ENCODE results near the gene FXYD1. TPM values are rescaled to one million over a fixed set of nuclear protein-coding genes. Genes with fewer than 3 reads are reported as not detected.

The FXYD1 gene
- 0.43 TPM in 1 of 2 replicates, not detected in the other for total RNA-seq (2014; rRNA removed; shearing (Covaris generic))
- 1.2 and 1.9 TPM in 2 replicates for polyA plus RNA-seq (2016; fragmentation: Nextera tagmentation; extraction: Ambion mirVana)

GRCh38 chr19:35138305-35138892, at the start of gene FXYD1:
Gene FXYD1 (plus strand): TSS chr19:35138824. CDS start chr19:35140080, 1,256 bp downstream.
- H3K4me3 ChIP-seq, result no peak within 1 kb of the TSS
- no peak within 1 kb of the TSS for H3K27ac ChIP-seq
- no peaks in the 10 kb centered on the region for H4K20me1 ChIP-seq (ENCODE audit: insufficient read depth)
- 40 to 41% methylated on average over 17 to 18 of the region's 18 CpGs for WGBS, 2 experiments (ENCODE audit: low coverage in 1 of 2, low lambda C conversion rate in 2 of 2, missing lambda C conversion rate in 2 of 2)
- H3K27me3 ChIP-seq (replicated peaks; ENCODE audit: insufficient read depth), result peaks cover 10% of the 10 kb centered on the region
- in situ Hi-C loops (cut with MboI), result no loop called here
- no peaks in the 10 kb centered on the region for H3K79me2 ChIP-seq (ENCODE audit: insufficient read depth)
- no peaks in the 10 kb centered on the region for H3K9me2 ChIP-seq (ENCODE audit: insufficient read depth)
- peaks cover 13% of the 10 kb centered on the region; the same call in 1 of the 2 replicates for H3K4me1 ChIP-seq (ENCODE audit: insufficient read depth)
- no peaks in the 10 kb centered on the region for H3K9me3 ChIP-seq (ENCODE audit: low read depth)
- TF ChIP-seq EZH2phosphoT487 (IDR thresholded peaks at IDR 0.05; ENCODE audit: insufficient read depth, low read depth) (no peak), EZH2 (IDR thresholded peaks at IDR 0.05; ENCODE audit: insufficient read depth, poor library complexity, severe bottlenecking) (no peak)
- no peak for DNase-seq
- H2AFZ ChIP-seq, result peak within 1 kb of the TSS; percentile 61
- H3K4me2 ChIP-seq (ENCODE audit: unreplicated experiment), result no peak within 1 kb of the TSS
- no peaks in the 10 kb centered on the region for H3K36me3 ChIP-seq (ENCODE audit: low read depth)
- H3K9ac ChIP-seq, result peak within 1 kb of the TSS; percentile 51
- no peaks in the 10 kb centered on the region for H3F3A ChIP-seq (ENCODE audit: insufficient read depth)

DNA sequence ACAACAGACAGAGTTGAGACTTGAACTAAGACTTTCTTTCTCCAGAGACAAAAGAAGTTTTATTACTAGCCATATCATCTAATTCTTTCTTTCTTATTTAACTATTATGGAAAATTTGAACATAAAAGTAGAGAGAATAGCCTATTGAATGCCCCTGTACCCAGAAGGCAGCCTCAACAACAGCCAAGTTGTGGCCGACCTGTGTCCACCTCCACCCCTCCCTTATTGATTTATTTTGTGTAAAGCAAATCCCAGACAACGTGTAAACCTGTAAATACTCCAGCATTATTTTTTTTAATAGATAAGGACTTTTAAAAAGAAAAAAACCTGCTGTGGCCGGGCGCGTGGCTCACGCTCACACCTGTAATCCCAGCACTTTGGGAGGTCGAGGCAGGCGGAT, 49.1 kb upstream of the FXYD1 start:
- Histone ChIP-seq H3K4me1 (ENCODE audit: insufficient read depth) (peaks cover 15% of the 10 kb centered on the region), H3K79me2 (ENCODE audit: insufficient read depth) (no peaks in the 10 kb centered on the region), H3F3A (ENCODE audit: insufficient read depth) (peaks cover 8% of the 10 kb centered on the region), H4K20me1 (ENCODE audit: insufficient read depth) (no peaks in the 10 kb centered on the region), H3K27ac (no peak overlapping the region), H2AFZ (no peak overlapping the region), H3K27me3 (replicated peaks; ENCODE audit: insufficient read depth) (no peaks in the 10 kb centered on the region), H3K9me3 (ENCODE audit: low read depth) (no peaks in the 10 kb centered on the region), H3K36me3 (ENCODE audit: low read depth) (no peaks in the 10 kb centered on the region), H3K4me3 (no peak overlapping the region), H3K4me2 (ENCODE audit: unreplicated experiment) (no peak overlapping the region), H3K9me2 (ENCODE audit: insufficient read depth) (no peaks in the 10 kb centered on the region), H3K9ac (no peak overlapping the region)
- in situ Hi-C loops (cut with MboI), result no loop called here
- WGBS, 2 experiments (ENCODE audit: low coverage in 1 of 2, low lambda C conversion rate in 2 of 2, missing lambda C conversion rate in 2 of 2), result 73 to 77% methylated on average over 8 of the region's 8 CpGs
- DNase-seq, result no peak
- TF ChIP-seq EZH2phosphoT487 (IDR thresholded peaks at IDR 0.05; ENCODE audit: insufficient read depth, low read depth) (no peak), EZH2 (IDR thresholded peaks at IDR 0.05; ENCODE audit: insufficient read depth, poor library complexity, severe bottlenecking) (no peak)

- Histone ChIP-seq H2AFZ (peak overlapping the region; percentile 79), H3K9me3 (ENCODE audit: low read depth) (no peaks in the 10 kb centered on the region), H3K9me2 (ENCODE audit: insufficient read depth) (no peaks in the 10 kb centered on the region), H3K9ac (no peak overlapping the region), H3K4me3 (no peak overlapping the region), H3K27ac (no peak overlapping the region), H4K20me1 (ENCODE audit: insufficient read depth) (no peaks in the 10 kb centered on the region), H3K4me2 (ENCODE audit: unreplicated experiment) (no peak overlapping the region), H3F3A (ENCODE audit: insufficient read depth) (peaks cover 8% of the 10 kb centered on the region), H3K79me2 (ENCODE audit: insufficient read depth) (no peaks in the 10 kb centered on the region), H3K27me3 (replicated peaks; ENCODE audit: insufficient read depth) (no peaks in the 10 kb centered on the region), H3K36me3 (ENCODE audit: low read depth) (no peaks in the 10 kb centered on the region), H3K4me1 (ENCODE audit: insufficient read depth) (peaks cover 15% of the 10 kb centered on the region)
- TF ChIP-seq EZH2phosphoT487 (IDR thresholded peaks at IDR 0.05; ENCODE audit: insufficient read depth, low read depth) (no peak), EZH2 (IDR thresholded peaks at IDR 0.05; ENCODE audit: insufficient read depth, poor library complexity, severe bottlenecking) (no peak)
- no peak for DNase-seq
- in situ Hi-C loops (cut with MboI), result no loop called here
- WGBS, 2 experiments (ENCODE audit: low coverage in 1 of 2, low lambda C conversion rate in 2 of 2, missing lambda C conversion rate in 2 of 2), result 29 to 33% methylated on average over 9 of the region's 9 CpGs
These were observed 48.5 kb upstream of the FXYD1 start for GRCh38 chr19:35090160-35090505.

DNA sequence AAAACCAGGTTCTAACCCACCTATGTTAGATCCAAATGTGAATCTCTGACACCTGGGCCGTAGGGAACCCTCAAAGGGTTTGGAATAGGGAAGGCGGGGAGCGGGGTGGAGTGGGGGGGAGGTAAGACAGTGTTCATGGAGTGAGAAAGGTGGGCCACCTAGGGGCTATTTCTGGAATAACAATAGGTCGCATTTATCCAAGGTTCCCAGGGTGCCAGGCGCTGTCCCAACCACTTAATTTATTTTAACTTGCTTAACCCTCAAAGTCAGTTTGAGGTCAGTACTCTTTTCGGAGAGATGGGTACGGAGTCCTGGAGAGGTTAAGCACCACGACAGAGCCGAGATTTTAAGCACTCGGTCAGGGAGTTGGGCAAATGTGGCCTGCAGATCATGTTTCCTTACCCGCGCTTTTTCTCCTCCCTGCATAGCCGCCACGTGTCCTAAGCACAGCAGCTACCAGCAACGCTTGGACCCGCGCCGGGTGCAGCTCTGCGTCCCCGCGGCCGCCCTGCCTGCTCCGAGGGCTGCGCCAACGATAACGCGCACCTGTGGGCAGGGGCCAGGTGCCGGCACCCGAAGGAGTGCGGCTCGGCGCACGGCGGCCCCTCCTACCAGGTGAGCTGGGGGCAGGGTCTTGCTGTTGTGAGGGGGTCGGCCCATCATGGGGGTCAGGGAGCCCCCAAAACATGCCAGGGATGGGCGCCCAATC, 48.0 kb upstream of the FXYD1 start:
- Histone ChIP-seq H2AFZ (peak overlapping the region; percentile 79), H3K27me3 (replicated peaks; ENCODE audit: insufficient read depth) (no peaks in the 10 kb centered on the region), H3K4me2 (ENCODE audit: unreplicated experiment) (peak overlapping the region; percentile 56), H3K4me3 (peak overlapping the region; percentile 37), H4K20me1 (ENCODE audit: insufficient read depth) (no peaks in the 10 kb centered on the region), H3K9me3 (ENCODE audit: low read depth) (no peaks in the 10 kb centered on the region), H3K9me2 (ENCODE audit: insufficient read depth) (no peaks in the 10 kb centered on the region), H3K4me1 (ENCODE audit: insufficient read depth) (peaks cover 15% of the 10 kb centered on the region), H3K79me2 (ENCODE audit: insufficient read depth) (no peaks in the 10 kb centered on the region), H3K36me3 (ENCODE audit: low read depth) (no peaks in the 10 kb centered on the region), H3F3A (ENCODE audit: insufficient read depth) (peaks cover 8% of the 10 kb centered on the region), H3K27ac (no peak overlapping the region), H3K9ac (0 out of 2 replicates have a peak overlapping the region, but pooled peaks have one; percentile 23)
- in situ Hi-C loops (cut with MboI), result no loop called here
- WGBS, 2 experiments (ENCODE audit: low coverage in 1 of 2, low lambda C conversion rate in 2 of 2, missing lambda C conversion rate in 2 of 2), result 2 to 3% methylated on average over 36 of the region's 36 CpGs
- TF ChIP-seq EZH2 (IDR thresholded peaks at IDR 0.05; ENCODE audit: insufficient read depth, poor library complexity, severe bottlenecking) (no peak), EZH2phosphoT487 (IDR thresholded peaks at IDR 0.05; ENCODE audit: insufficient read depth, low read depth) (no peak)
- peak; percentile 73 for DNase-seq

Data from GM23248 (cell line).